ENCODE results near the gene MYMX. TPM values are rescaled to one million over a fixed set of nuclear protein-coding genes. Genes with fewer than 3 reads are reported as not detected.

MYMX gene
- total and polyA plus RNA-seq, 4 donors, result 0.21 TPM; not detected in 3

DNA sequence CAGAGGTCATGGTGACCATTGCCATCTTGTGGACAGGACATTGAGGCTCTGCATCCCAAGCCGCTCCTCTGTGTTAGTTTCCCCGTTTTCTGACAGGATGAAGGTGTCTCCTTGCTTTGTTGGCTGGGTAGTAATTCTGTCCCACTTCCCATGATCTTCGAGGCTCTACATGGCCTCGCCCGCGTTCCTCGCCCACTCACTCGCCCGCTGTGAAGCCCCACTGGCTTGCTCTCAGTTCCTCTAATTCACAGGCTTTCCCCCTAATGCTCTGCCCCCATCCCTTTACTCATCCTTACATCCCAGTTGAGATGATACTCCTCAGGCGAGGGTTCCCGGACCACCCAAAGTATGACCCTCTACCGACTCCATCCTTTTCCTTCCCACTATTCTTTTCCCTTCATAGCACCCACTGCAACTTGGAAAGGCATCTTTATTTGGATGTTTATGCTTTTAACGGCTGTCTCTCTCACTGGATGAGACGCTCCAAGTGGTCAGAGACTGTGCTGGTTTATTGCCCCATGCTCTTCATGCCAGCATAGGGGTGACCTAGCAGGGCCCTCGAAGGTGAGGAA, 41.1 kb downstream of the MYMX start:
- TF ChIP-seq, protein P1, sequence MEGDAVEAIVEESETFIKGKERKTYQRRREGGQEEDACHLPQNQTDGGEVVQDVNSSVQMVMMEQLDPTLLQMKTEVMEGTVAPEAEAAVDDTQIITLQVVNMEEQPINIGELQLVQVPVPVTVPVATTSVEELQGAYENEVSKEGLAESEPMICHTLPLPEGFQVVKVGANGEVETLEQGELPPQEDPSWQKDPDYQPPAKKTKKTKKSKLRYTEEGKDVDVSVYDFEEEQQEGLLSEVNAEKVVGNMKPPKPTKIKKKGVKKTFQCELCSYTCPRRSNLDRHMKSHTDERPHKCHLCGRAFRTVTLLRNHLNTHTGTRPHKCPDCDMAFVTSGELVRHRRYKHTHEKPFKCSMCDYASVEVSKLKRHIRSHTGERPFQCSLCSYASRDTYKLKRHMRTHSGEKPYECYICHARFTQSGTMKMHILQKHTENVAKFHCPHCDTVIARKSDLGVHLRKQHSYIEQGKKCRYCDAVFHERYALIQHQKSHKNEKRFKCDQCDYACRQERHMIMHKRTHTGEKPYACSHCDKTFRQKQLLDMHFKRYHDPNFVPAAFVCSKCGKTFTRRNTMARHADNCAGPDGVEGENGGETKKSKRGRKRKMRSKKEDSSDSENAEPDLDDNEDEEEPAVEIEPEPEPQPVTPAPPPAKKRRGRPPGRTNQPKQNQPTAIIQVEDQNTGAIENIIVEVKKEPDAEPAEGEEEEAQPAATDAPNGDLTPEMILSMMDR (IDR thresholded peaks at IDR 0.05; ENCODE audit: control extremely low read depth, extremely low read depth), result no peak
- H3K4me1 ChIP-seq (ENCODE audit: control insufficient read depth in 5 of 5, insufficient read depth in 5 of 5, low read length in 5 of 5), result peaks cover 0 to 25% (median 9%) of the 10 kb centered on the region in 5 donors
- ATAC-seq (ENCODE audit: insufficient read depth, low FRiP score) (no peak), DNase-seq (no peak)
- peak overlapping the region; percentile 39 to 50 for H3K9ac ChIP-seq (ENCODE audit: insufficient read depth in 1 of 2, low read length in 2 of 2)
- H3K9me3 ChIP-seq (ENCODE audit: control insufficient read depth in 4 of 4, insufficient read depth in 3 of 4, low read length in 3 of 4), result no peaks in the 10 kb centered on the region
- H3K36me3 ChIP-seq (ENCODE audit: control insufficient read depth in 4 of 4, insufficient read depth in 4 of 4, low read length in 4 of 4), result peaks cover 15 to 40% (median 29%) of the 10 kb centered on the region in 4 donors
- whole genome bisulfite sequencing, 2 donors, result 31 to 39% methylated on average over 15 of the region's 15 CpGs
- H3K27ac ChIP-seq (ENCODE audit: low read depth in 1 of 2, low read length in 1 of 2), result peak overlapping the region; percentile 89
- peak overlapping the region; percentile 51 for H3K4me3 ChIP-seq
- H3K27me3 ChIP-seq (ENCODE audit: control insufficient read depth in 3 of 3, insufficient read depth in 3 of 3, low read length in 2 of 3), result no peaks in the 10 kb centered on the region

DNA sequence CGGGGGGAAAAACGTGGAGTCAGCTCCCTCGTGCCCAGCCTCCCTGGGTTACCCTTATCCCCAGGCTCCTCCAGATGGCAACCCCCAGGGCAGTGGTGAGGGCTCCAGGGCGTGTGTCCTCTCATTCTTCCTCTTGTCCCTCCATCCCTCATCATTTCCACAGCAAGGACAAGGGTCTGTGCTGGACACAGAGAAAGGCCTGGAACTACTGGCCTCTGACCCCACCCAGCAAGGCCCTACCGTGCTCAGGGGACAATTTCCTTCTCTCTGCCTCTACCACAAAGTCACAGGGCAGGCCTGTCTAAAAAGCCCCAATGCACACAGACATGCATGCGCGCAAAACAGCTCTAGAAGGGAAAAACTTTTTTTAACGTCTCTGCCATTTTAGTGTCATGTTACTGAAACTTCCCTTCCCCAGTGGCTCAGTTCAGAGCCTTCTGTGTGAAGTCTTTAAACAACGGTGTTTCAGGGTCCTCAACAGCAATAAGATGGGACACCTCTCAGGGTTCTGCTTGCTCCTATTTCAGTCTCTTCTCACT, 41.7 kb downstream of the MYMX start:
- Histone ChIP-seq H3K27ac (ENCODE audit: low read depth in 1 of 2, low read length in 1 of 2) (peak overlapping the region; percentile 89), H3K9ac (ENCODE audit: insufficient read depth in 1 of 2, low read length in 2 of 2) (no peak overlapping the region), H3K27me3 (ENCODE audit: control insufficient read depth in 3 of 3, insufficient read depth in 3 of 3, low read length in 2 of 3) (no peaks in the 10 kb centered on the region), H3K4me1 (ENCODE audit: control insufficient read depth in 5 of 5, insufficient read depth in 5 of 5, low read length in 5 of 5) (peaks cover 0 to 31% (median 12%) of the 10 kb centered on the region in 5 donors), H3K9me3 (ENCODE audit: control insufficient read depth in 4 of 4, insufficient read depth in 3 of 4, low read length in 3 of 4) (no peaks in the 10 kb centered on the region), H3K36me3 (ENCODE audit: control insufficient read depth in 4 of 4, insufficient read depth in 4 of 4, low read length in 4 of 4) (peaks cover 10 to 35% (median 26%) of the 10 kb centered on the region in 4 donors), H3K4me3 (no peak overlapping the region)
- WGBS, 2 donors, result 84 to 88% methylated on average over 9 of the region's 9 CpGs
- ATAC-seq (ENCODE audit: insufficient read depth, low FRiP score), result no peak
- no peak for DNase-seq
- TF ChIP-seq, protein P1 (IDR thresholded peaks at IDR 0.05; ENCODE audit: control extremely low read depth, extremely low read depth), result no peak

DNA sequence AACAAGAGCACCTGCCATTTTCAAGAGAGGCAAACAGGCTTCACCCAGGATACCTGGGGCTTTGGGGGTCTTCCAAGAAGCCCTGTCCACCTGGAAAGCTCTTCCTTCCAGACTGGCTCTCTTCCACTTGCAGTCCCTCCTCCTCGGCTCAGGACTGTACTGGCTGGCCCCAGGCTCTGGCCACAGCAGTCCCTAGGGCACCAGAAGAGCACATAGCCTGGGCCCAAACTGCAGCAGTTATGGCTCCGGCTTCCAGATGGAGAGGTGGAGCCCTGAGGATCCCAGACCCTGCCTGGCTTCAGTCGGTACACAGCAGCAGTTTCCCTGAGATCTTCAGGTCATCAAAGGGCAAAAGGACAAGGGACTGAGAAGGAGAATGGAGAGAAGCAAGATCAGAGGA, 42.2 kb downstream of the MYMX start:
- ATAC-seq (ENCODE audit: insufficient read depth, low FRiP score) (no peak), DNase-seq (no peak)
- Histone ChIP-seq H3K9ac (ENCODE audit: insufficient read depth in 1 of 2, low read length in 2 of 2) (no peak overlapping the region), H3K4me1 (ENCODE audit: control insufficient read depth in 5 of 5, insufficient read depth in 5 of 5, low read length in 5 of 5) (peaks cover 0 to 36% (median 17%) of the 10 kb centered on the region in 5 donors), H3K27me3 (ENCODE audit: control insufficient read depth in 3 of 3, insufficient read depth in 3 of 3, low read length in 2 of 3) (no peaks in the 10 kb centered on the region), H3K4me3 (no peak overlapping the region), H3K27ac (ENCODE audit: low read depth in 1 of 2, low read length in 1 of 2) (no peak overlapping the region), H3K9me3 (ENCODE audit: control insufficient read depth in 4 of 4, insufficient read depth in 3 of 4, low read length in 3 of 4) (no peaks in the 10 kb centered on the region), H3K36me3 (ENCODE audit: control insufficient read depth in 4 of 4, insufficient read depth in 4 of 4, low read length in 4 of 4) (peaks cover 5 to 33% (median 22%) of the 10 kb centered on the region in 4 donors)
- WGBS, 2 donors, result 93 to 97% methylated on average over 3 of the region's 3 CpGs
- TF ChIP-seq, protein P1 (IDR thresholded peaks at IDR 0.05; ENCODE audit: control extremely low read depth, extremely low read depth), result no peak
